ENCODE measurements around the gene FRMD3.
"Not testable (repeated sequence)": the region's sequence is repeated elsewhere in the genome, so short reads cannot be mapped to it uniquely, and the experiment has no call there.

FRMD3 gene

GRCh38 chr9:83521411-83521810, 16.8 kb downstream of the FRMD3 start:
- DNase-seq, result no peak

- DNase-seq, result no peak
These were observed 17.2 kb downstream of the FRMD3 start for GRCh38 chr9:83521011-83521410.

GRCh38 chr9:83520292-83520691, 17.9 kb downstream of the FRMD3 start:
- no peak for DNase-seq

- not testable (repeated sequence) for DNase-seq
These were observed 20.2 kb downstream of the FRMD3 start for GRCh38 chr9:83517980-83518379.

- DNase-seq, result no peak
These were observed 23.4 kb downstream of the FRMD3 start for GRCh38 chr9:83514767-83515166.

GRCh38 chr9:83512621-83513020, 25.6 kb downstream of the FRMD3 start:
- no peak for DNase-seq

GRCh38 chr9:83511051-83511450, 27.1 kb downstream of the FRMD3 start:
- DNase-seq, result no peak

GRCh38 chr9:83509402-83509801, 28.8 kb downstream of the FRMD3 start:
- no peak for DNase-seq

- DNase-seq, result no peak
These were observed 30.1 kb downstream of the FRMD3 start for GRCh38 chr9:83508067-83508466.

- no peak for DNase-seq
These were observed 32.9 kb downstream of the FRMD3 start for GRCh38 chr9:83505282-83505681.

GRCh38 chr9:83503866-83504265, 34.3 kb downstream of the FRMD3 start:
- no peak for DNase-seq

GRCh38 chr9:83501565-83501964, 36.6 kb downstream of the FRMD3 start:
- no peak for DNase-seq

- no peak for DNase-seq
These were observed 40.8 kb downstream of the FRMD3 start for GRCh38 chr9:83497441-83497840.

GRCh38 chr9:83491995-83492394, 46.2 kb downstream of the FRMD3 start:
- no peak for DNase-seq

GRCh38 chr9:83491413-83491812, 46.8 kb downstream of the FRMD3 start:
- no peak for DNase-seq

GRCh38 chr9:83489961-83490360, 48.2 kb downstream of the FRMD3 start:
- no peak for DNase-seq

- no peak for DNase-seq
These were observed 53.2 kb downstream of the FRMD3 start for GRCh38 chr9:83484990-83485389.

GRCh38 chr9:83483223-83483622, 55.0 kb downstream of the FRMD3 start:
- DNase-seq, result no peak

- no peak for DNase-seq
These were observed 58.4 kb downstream of the FRMD3 start for GRCh38 chr9:83479765-83480164.

GRCh38 chr9:83477571-83477970, 60.6 kb downstream of the FRMD3 start:
- DNase-seq, result no peak

- no peak for DNase-seq
These were observed 61.1 kb downstream of the FRMD3 start for GRCh38 chr9:83477120-83477519.

GRCh38 chr9:83476513-83476912, 61.7 kb downstream of the FRMD3 start:
- DNase-seq, result no peak

GRCh38 chr9:83475741-83476140, 62.5 kb downstream of the FRMD3 start:
- no peak for DNase-seq

- DNase-seq, result no peak
These were observed 63.6 kb downstream of the FRMD3 start for GRCh38 chr9:83474631-83475030.

- no peak for DNase-seq
These were observed 64.7 kb downstream of the FRMD3 start for GRCh38 chr9:83473488-83473971.

- DNase-seq, result no peak
These were observed 65.4 kb downstream of the FRMD3 start for GRCh38 chr9:83472764-83473163.
